ENCODE results near the gene ACTN2.
A peak's percentile ranks its signal among the peaks of the same experiment; 100 is the strongest.

ACTN2 gene

DNA sequence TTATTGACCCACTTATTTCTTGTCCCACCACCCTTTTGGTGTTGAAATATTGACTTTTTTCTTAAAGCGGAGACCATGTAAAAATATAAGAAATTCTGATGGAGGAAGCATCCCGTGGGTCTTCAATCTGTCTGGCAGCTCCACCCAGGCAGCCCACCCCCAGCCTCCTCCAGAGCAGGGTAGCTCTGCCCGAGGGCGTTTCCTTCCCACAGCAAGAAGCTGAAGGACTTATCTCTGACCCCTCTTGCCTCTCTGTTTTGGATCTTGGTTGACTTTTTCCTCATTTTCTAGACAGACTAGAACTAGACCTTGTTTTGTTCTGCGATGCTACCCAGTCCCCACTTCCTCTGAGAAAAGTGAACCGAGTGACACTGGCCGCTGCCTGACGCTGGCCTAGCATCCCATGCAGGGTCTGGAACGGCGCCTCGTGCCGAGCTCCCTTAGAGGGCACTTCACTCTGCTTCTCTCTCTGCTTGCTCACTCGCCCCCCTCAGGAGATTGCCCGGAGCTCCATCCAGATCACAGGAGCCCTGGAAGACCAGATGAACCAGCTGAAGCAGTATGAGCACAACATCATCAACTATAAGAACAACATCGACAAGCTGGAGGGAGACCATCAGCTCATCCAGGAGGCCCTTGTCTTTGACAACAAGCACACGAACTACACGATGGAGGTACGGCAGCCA, 68.4 kb downstream of the ACTN2 start:
- Histone ChIP-seq H3K27ac (no peak overlapping the region), H3K4me3 (no peak overlapping the region)
- no peak for TF ChIP-seq CTCF (IDR thresholded peaks at IDR 0.05)
- no peak for DNase-seq (ENCODE audit: low spot score)

- no peak for DNase-seq (ENCODE audit: low spot score)
- no peak for TF ChIP-seq CTCF (IDR thresholded peaks at IDR 0.05)
- Histone ChIP-seq H3K27ac (no peak overlapping the region), H3K4me3 (no peak overlapping the region)
Measured at GRCh38 chr1:236757640-236758039, 71.3 kb downstream of the ACTN2 start.

DNA sequence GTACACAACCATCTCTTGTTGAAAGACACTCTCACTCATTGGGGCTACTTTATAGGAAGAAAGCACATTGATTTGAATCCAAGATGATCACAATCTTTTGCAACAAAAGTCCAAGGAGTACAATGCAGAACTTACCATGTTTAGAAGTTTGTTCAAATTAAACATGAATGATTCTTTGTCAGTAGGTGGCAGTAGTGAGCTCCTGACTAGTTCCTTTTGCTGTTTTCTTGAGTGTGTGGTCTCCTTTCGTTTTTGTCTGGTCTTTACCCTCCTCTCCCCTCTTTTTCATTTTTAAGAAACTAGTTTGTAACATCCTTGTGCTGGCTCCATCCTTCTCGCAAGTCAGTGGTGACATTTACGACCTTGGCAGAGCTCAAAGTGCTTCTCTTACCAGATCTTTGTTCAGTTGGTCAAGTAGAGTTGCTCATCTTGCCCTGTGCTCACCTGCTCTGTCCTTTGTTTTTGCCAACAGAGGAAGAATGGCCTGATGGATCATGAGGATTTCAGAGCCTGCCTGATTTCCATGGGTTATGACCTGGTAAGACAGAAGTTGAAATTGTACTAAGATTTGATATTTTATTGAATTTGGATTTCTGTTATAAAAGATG, 73.1 kb downstream of the ACTN2 start:
- DNase-seq (ENCODE audit: low spot score) = no peak
- Histone ChIP-seq H3K27ac (no peak overlapping the region), H3K4me3 (no peak overlapping the region)
- peak; percentile 76 for TF ChIP-seq CTCF (IDR thresholded peaks at IDR 0.05)

- DNase-seq (ENCODE audit: low spot score) = no peak
- Histone ChIP-seq H3K27ac (no peak overlapping the region), H3K4me3 (no peak overlapping the region)
- no peak for TF ChIP-seq CTCF (IDR thresholded peaks at IDR 0.05)
Measured at GRCh38 chr1:236760480-236760879, 74.2 kb downstream of the ACTN2 start.

DNA sequence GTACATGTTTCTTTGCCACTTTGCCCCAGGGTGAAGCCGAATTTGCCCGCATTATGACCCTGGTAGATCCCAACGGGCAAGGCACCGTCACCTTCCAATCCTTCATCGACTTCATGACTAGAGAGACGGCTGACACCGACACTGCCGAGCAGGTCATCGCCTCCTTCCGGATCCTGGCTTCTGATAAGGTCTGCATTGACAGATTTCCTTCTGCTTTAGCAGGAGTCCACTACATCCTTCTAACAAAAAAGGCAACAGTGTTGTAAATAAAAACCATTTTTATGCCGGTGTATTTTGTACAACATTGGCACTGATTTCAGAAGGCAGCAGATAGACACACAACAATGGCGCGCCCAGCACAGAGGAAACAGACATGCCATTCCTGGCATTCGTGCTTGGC, 74.7 kb downstream of the ACTN2 start:
- H3K4me3 ChIP-seq = no peak overlapping the region
- TF ChIP-seq CTCF (IDR thresholded peaks at IDR 0.05) = no peak
- DNase-seq (ENCODE audit: low spot score) = no peak
- H3K27ac ChIP-seq = no peak overlapping the region

DNA sequence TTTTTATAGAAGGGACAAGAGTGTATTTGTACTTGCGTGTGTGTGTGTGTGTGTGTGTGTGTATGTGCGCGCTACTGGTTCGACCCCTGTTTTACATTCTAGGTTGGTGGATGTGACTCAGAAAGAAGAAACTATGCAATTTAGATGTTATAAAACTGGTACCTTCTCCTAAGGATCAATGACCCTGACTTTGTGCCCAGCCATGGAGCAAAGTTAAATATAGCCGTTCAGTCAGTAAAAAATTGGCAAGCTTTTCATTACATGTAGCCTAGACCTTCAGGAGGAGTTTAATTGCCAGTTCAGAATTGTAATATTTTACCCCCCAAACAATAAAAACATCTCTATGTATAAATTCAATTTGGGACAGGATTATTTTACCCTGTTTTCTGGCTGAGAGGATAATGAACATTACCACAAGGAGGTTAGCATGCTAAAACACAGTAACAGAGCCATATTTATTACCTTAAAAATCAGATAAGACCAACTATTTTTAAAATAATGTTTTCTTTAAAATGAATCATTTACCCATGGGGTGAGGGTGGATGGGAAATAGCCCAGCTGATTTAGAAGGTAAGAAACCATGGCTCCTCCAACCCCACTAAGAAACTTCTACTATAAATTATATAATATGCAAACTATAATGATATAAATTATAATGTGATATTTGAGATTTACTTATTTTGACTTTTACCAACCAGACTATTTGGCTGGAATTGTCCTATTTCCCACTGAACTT, 75.3 kb downstream of the ACTN2 start:
- no peak for DNase-seq (ENCODE audit: low spot score)
- no peak for TF ChIP-seq CTCF (IDR thresholded peaks at IDR 0.05)
- H3K27ac ChIP-seq = no peak overlapping the region

More for the DNA sequence above, 75.3 kb downstream of the ACTN2 start:
- no peak overlapping the region for H3K4me3 ChIP-seq

All from coronary artery (tissue), 2 donors.